NCI-H748 treated with DMSO at 0.1 percent for 48 hours (cell line): ENCODE measurements around the gene BTLA.
"Not testable (repeated sequence)": the region's sequence is repeated elsewhere in the genome, so short reads cannot be mapped to it uniquely, and the experiment has no call there.

Experiments
- DNase-seq: peaks from one replicate; lab custom pipeline; 2025; lab: John Stamatoyannopoulos, UW

BTLA gene

DNA sequence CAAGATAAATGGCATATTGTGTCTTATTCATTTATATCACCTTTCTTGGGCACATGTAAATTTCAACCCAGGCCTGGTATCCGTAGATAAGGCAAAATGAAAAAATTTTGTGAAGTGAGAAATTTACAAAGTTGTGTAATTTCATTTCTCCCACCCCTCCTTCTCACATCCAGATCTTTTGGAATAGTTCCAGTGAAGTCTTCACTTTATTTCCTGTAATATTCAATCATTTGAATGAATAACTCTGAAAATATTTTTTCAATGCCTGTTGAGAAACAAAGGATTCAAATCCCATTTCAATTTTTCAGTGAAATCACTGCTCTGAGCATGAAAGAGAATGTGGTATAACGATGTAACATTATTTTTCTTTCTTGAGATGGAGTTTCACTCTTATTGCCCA lies 53.4 kb downstream of the BTLA start:
- no peak for DNase-seq

GRCh38 chr3:112437146-112438022 lies 61.9 kb downstream of the BTLA start:
- no peak for DNase-seq

- no peak for DNase-seq
Measured at GRCh38 chr3:112429960-112430359, 69.3 kb downstream of the BTLA start.

GRCh38 chr3:112427123-112427522 lies 72.1 kb downstream of the BTLA start:
- no peak for DNase-seq

GRCh38 chr3:112425858-112426750 lies 73.2 kb downstream of the BTLA start:
- DNase-seq: no peak

DNA sequence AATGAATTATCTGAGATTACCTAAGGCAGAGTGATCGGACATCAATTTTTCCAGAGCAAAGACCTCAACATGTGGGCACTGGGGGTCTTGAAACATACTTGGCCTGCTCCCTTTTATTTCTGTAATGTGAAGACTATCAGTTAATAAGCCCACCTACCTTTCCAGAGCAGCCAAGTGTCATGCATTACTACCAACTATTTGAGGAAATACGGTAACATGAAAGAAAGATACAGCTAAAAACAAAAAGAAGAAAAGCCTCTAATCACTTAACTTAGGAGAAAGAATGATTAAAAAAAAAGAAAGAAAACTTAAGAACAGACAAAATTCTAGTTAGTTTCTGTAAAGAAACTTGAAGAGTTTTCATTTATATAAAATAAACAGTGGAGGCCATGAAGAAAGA lies 73.9 kb downstream of the BTLA start:
- DNase-seq: no peak

DNA sequence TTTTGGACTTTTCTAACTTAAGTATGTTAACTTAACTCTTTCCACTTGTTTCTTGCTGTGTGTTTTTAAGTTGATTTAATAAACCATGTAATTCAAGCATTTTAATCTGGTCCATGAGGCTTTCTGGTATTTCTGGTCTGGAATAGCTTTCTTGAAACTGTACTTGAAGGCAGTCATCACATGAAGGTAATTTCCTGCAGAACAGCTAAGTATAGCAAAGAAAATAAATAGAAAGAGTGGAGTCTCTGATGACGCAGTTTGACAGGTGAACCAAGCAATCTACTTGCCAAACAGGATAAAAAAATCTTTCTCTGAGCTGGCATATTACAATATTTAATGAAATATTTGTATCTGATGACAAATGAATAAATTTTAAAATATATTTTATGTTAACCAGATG lies 74.9 kb downstream of the BTLA start:
- no peak for DNase-seq

GRCh38 chr3:112422921-112423320 lies 76.4 kb downstream of the BTLA start:
- not testable (repeated sequence) for DNase-seq

DNA sequence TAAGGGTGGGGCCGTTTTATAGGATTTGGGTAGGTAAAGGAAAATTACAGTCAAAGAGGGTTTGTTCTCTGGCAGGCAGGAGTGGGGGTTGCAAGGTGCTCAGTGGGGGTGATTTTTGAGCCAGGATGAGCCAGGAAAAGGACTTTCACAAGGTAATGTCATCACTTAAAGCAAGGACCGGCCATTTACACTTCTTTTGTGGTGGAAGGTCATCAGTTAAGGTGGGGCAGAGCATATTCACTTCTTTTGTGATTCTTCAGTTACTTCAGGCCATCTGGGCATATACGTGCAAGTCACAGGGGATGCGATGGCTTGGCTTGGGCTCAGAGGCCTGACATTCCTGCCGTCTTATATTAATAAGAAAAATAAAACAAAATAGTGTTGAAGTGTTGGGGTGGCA lies 80.7 kb downstream of the BTLA start:
- DNase-seq: not testable (repeated sequence)

DNA sequence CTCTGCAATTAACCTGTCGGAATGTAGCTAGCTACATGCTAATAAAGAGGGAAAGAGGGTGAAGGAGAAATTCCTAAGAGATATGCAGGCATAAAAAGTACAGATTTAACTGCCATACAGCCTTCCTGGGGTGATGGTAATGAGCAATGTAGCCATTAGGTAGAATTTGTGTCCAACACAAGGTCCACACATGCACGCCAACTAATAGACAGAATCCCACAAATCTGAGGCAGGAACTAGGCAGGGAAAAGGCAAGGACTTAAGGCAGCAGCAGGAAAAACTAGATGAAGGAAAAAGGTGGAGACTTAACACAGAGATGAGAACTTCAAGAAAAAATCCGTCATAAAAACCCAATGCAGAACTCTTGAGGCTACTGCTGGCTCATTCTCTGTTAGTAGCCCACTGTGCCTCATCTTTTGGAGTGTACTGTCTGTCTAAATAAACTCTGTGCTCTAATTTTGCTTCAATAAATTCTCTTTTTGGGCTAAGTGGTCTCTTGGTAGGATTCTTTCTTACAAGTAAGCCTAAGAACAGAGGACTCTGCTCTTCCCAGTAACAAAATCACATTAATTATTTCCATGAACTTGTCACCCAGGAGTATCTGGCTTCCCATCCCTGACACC lies 81.5 kb downstream of the BTLA start:
- no peak for DNase-seq

GRCh38 chr3:112416391-112417212 lies 82.7 kb downstream of the BTLA start:
- DNase-seq: no peak

DNA sequence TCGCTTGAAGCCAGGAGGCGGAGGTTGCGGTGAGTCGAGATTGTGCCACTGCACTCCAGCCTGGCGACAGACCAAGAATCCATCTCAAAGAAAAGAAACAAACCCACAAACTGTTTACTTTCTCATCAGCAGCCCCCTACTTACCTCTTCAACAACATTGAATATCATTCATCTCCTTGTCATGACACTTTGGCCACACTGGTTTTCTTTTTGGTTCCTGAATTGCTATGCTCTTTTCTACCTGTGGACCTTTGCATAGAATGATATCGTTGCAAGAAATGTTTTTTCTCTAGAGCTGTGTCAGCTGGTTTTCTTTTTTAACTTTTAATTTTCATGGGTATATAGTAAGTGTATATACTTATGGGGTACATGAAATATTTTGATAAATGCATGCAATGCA lies 83.9 kb downstream of the BTLA start:
- no peak for DNase-seq
